Left forelimb (tissue), 1 donor: ENCODE measurements around the gene SMCO3.
"Not testable (repeated sequence)": the region's sequence is repeated elsewhere in the genome, so short reads cannot be mapped to it uniquely, and the experiment has no call there.

Source experiments
- DNase-seq: peaks from one replicate; pipeline ENCODE4 v3.0.0-alpha.2; 2018; ENCODE audit warnings: low spot score

SMCO3 gene

GRCh38 chr12:14774906-14775635 lies 38.9 kb downstream of the SMCO3 start:
- peak; percentile 71 for DNase-seq

DNA sequence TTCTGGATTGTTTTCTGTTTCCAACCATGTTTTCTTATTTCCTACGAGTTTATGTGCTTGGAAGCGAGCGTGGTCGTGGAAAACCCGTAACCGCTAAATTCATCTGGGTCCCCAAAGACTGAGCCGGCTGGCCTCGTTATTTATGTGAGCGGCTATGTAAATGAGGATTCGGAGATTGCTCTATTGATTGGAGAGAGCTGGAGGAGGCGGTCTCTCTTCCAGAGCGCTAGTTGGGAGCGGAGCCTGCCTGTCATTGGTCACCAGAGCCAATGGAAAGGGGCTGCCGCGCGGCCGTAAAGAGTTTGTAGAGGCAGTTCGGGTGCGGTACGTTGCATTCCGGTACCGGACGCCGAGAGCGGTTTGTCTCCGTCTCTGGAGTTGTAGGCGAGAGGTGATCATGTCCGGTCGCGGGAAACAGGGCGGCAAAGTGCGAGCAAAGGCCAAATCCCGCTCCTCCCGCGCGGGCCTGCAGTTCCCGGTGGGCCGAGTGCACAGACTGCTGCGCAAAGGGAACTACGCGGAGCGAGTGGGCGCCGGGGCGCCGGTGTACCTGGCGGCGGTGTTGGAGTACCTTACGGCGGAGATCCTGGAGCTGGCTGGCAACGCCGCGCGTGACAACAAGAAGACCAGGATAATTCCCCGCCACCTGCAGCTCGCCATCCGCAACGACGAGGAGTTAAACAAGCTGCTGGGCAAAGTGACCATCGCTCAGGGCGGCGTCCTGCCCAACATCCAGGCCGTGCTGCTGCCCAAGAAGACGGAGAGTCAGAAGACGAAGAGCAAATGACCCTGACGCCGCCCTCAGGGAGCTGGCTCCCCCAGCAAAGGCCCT lies 39.7 kb downstream of the SMCO3 start:
- DNase-seq, result peak; percentile 91

DNA sequence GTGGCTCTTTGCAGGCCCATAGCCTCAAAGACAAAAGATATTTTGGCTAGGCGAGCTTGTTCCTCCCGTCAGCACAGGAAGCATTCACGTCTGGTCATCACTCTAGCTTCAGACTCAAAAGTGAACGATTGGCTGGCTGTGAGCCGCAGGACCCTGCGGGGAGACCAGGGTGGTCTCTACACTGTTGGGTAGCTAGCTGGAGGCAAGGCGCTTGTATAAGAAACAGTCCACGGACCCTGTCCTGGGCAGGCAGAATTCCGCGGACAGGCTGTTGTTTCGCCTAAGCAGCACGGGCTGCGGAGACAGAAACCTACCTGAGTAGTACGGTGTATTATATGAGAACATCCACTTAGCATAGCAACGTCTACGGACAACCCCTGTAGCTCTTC lies 40.3 kb downstream of the SMCO3 start:
- peak; percentile 77 for DNase-seq

DNA sequence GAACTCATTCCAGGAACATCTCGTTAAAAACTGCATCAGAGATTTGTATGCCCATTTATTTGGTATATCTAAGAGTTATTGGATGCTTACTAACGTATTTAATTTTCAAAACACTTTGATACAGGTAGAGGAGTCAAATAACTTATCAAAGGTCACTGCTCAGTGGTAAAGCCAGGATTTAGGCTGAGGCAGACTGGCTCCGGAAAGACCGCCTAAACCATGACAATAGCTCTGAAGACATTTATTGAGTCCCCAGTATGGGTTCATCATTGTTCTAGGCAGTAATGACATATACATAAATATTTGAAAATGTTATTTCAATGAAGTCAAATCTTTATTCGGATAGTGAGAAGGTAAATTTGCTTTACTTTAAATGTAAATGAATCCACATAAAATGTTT lies 41.0 kb downstream of the SMCO3 start:
- no peak for DNase-seq

- no peak for DNase-seq
Measured at GRCh38 chr12:14771651-14772137, 42.3 kb downstream of the SMCO3 start.

DNA sequence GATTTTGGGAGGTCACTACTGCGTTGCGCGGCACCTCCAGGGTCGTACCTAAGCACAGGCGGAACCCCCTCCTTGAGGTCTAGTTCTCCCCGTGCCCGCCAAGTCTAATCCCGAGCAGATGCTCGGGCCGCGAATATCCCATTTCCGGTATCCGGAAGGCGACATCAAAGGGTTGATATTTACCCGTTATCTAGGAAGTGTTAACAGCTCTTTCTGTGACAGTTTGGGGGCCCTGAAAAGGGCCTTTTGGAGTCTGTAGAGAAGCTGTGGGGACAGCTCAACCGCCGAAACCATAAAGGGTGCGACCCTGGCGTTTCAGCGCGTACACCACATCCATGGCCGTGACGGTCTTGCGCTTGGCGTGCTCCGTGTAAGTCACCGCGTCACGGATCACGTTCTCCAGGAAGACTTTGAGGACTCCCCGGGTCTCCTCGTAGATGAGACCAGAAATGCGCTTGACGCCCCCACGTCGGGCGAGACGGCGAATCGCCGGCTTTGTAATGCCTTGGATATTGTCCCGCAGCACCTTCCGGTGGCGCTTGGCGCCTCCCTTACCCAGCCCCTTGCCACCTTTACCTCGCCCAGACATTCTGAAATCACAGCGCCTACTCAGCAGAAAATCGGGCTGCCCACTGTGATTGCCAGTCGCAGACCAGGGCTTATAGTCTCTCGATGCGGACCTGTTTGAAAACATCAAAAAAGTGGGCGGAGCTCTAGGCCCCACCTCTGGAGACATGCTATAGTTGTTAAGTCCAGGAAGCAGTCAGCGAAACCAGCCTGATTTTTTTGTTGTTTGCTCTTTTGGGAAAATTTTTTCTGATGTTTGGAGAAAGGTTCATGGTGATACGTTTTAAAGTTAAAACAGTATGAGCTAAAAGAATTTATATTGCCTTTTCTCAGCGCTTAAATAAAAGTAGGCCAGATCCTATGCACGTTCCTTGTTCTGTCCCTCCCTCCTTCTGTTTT lies 43.2 kb downstream of the SMCO3 start:
- DNase-seq, result peak; percentile 95

GRCh38 chr12:14769969-14770495 lies 44.0 kb downstream of the SMCO3 start:
- DNase-seq, result peak; percentile 85

GRCh38 chr12:14769466-14769968 lies 44.5 kb downstream of the SMCO3 start:
- no peak for DNase-seq

DNA sequence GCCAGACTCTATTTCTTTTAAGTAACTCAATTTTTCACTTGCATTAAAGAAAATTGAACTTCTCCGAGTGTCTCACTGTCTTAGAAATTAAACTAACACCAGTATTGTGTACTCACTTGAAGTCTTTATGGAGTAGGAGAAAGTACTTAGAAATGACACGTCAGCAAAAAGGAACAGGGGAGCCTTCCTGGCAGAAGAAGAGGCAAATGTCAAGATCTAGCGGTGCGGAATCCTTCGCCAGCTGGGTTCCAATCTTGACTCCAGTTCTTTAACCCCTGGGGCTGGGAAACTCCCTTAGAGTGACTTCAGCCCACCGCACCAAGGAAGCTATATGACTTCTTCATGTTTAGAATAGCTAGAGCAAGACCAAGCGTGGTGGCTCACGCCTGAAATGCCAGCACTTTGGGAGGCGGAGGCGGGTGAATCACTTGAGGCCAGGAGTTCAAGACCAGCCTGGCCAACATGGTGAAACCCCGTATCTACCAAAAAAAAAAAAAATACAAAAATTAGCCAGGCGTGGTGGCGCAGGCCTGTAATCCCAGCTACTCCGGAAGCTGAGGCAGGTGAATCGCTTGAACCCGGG lies 45.1 kb downstream of the SMCO3 start:
- no peak for DNase-seq

DNA sequence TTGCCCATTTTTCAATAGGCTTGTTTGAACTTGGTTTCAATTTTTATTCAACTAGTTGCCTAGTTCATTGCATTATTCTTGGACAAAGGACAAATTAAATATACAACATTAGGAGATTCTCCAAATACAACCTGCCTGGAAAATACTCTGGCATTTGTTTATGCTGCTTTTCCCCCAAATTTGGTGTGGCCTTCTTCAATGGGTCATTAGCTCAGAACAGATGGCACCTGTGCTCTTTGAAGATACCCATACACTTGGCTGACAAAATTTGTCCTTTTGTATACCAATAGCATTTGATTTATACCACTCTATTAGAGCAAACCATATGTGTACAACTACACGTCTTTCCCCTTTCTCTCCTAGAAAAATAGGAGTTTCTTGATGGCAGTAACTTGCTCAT lies 46.4 kb downstream of the SMCO3 start:
- no peak for DNase-seq

DNA sequence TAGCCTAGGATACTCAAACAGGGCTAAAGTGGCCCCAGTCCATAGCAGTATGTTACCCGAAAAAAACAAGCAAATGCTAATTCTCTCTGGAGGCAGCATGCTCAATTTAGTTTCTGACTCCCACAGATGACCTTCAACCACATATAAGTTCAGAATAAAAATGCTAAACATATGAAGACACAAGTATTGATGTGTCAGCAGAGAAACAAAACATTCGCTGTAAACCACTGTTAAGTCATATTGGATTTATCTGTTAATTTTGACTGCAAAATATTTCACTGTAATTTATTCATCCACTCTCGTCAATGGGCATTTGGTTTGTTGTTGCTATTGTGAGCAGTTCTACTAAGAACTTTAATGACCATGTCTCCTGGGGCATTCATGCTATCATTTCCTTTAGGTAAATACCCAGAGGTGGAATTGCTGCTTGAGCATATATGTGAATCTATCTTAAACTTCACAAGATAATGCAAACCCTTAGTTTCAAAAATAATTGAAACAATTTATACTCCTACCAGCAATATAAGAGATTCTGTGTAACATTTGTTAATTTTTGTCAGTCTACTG lies 47.2 kb downstream of the SMCO3 start:
- no peak for DNase-seq

DNA sequence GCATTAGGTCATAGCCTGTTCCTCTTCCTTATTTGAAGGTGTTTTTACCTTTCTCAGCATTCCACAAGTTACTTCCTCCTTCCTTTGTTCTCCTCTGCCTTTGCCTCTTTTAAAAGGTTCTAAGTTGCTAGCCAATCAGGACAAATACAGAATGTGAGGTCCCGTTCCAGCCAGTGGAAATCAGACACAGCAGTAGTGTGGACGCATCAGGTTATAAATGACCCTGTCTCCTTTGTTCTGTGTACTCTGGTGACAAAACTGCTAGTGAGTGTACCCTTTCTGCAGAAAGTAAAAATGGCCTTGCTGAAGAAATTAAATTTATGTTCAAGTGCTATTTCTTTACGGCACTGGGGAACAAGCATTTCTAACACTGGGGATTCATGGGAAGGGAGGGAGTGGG lies 48.0 kb downstream of the SMCO3 start:
- not testable (repeated sequence) for DNase-seq

- no peak for DNase-seq
Measured at GRCh38 chr12:14765398-14765797, 48.6 kb downstream of the SMCO3 start.

DNA sequence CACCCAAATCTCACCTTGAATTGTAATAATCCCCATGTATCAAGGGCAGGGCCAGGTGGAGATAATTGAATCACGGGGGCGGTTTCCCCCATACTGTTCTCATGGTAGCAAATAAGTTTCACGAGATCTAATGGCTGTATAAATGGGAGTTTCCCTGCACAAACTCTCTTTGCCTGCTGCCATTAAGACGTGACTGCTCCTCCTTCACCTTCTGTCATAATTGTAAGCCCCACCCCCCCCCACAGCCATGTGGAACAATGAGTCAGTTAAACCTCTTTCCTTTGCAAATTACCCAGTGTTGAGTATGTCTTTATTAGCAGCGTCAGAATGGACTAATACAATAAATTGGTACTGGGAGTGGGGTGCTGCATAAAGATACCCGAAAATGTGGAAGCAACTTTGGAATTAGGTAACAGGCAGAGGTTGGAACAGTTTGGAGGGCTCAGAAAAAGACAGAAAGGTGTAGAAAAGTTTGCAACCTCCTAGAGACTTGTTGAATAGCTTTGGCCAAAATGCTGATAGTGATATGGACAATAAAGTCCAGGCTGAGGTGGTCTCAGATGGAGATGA lies 54.2 kb downstream of the SMCO3 start:
- DNase-seq, result not testable (repeated sequence)

- DNase-seq, result no peak
Measured at GRCh38 chr12:14756334-14757143, 57.4 kb downstream of the SMCO3 start.
